ENCODE results near the gene PACC1.

- no peak for TF ChIP-seq CTCF (IDR thresholded peaks at IDR 0.05)
- TF ChIP-seq POLR2A (IDR thresholded peaks at IDR 0.05; ENCODE audit: low read depth) = no peak
Observed at GRCh38 chr1:212396638-212397037, 18.0 kb downstream of the PACC1 start.
